HepG2 (cell line): Measurements from ENCODE around the gene ARCN1. TPM values are rescaled to one million over a fixed set of nuclear protein-coding genes. Genes with fewer than 3 reads are reported as not detected.

Source experiments
- CREBL2 ChIP-seq: sonication (generic); formaldehyde crosslinking; IDR thresholded peaks from 2 replicates; pipeline ENCODE4 v1.8.1; 2023; ENCODE audit warnings: missing genetic modification reagents, mild to moderate bottlenecking, borderline replicate concordance
- EP300 ChIP-seq, 3 experiments: sonication (generic) in 1 of 3; formaldehyde crosslinking in 1 of 3; IDR thresholded peaks; 2 replicates each; pipeline versions ENCODE4 v1.5.1 to v1.6.1; 2011 to 2020; ENCODE audit warnings: low read depth in 2 of 3, low read length in 2 of 3, borderline replicate concordance in 1 of 3, improper control_type of control experiment in 1 of 3, mild to moderate bottlenecking in 1 of 3, missing genetic modification reagents in 1 of 3, moderate library complexity in 1 of 3
- GFI1 ChIP-seq: sonication (generic); formaldehyde crosslinking; IDR thresholded peaks from 2 replicates; pipeline ENCODE4 v1.5.0; 2020; ENCODE audit warnings: missing genetic modification reagents, mild to moderate bottlenecking, borderline replicate concordance
- GLMP ChIP-seq: sonication (generic); formaldehyde crosslinking; IDR thresholded peaks from 2 replicates; pipeline ENCODE4 v1.9.0; 2021; ENCODE audit warnings: missing genetic modification reagents, mild to moderate bottlenecking, borderline replicate concordance
- HNF1B ChIP-seq: sonication (generic); formaldehyde crosslinking; IDR thresholded peaks from 2 replicates; pipeline ENCODE4 v1.5.1; 2020; ENCODE audit warnings: mild to moderate bottlenecking, moderate library complexity, missing genetic modification reagents
- HNRNPL ChIP-seq: fragments of 200-400 bp; formaldehyde crosslinking; IDR thresholded peaks from 2 replicates; pipeline ENCODE4 v1.6.1; 2017; ENCODE audit warnings: mild to moderate bottlenecking, low read depth, low read length
- NR2C2 ChIP-seq: sonication (generic); formaldehyde crosslinking; IDR thresholded peaks from 2 replicates; pipeline ENCODE4 v1.4.0; 2020; ENCODE audit warnings: missing genetic modification reagents, mild to moderate bottlenecking, moderate library complexity, borderline replicate concordance
- NR2F1 ChIP-seq, 2 experiments: fragments of 450-650 bp in 1 of 2; formaldehyde crosslinking in 1 of 2; IDR thresholded peaks; 2 replicates each; pipeline versions ENCODE4 v1.5.0 to v1.6.1; 2016 to 2020; ENCODE audit warnings: mild to moderate bottlenecking in 1 of 2, missing compliant biosample characterization in 1 of 2, missing genetic modification reagents in 1 of 2, moderate library complexity in 1 of 2
- RXRA ChIP-seq: sonication (generic); formaldehyde crosslinking; IDR thresholded peaks from 2 replicates; pipeline ENCODE4 v1.5.1; 2020; ENCODE audit warnings: missing genetic modification reagents
- SP2 ChIP-seq: sonication (generic); formaldehyde crosslinking; IDR thresholded peaks from 2 replicates; pipeline ENCODE4 v1.5.1; 2020; ENCODE audit warnings: mild to moderate bottlenecking, missing genetic modification reagents
- TARDBP ChIP-seq: sonication (generic); formaldehyde crosslinking; IDR thresholded peaks from 2 replicates; pipeline ENCODE4 v1.8.0; 2022; ENCODE audit warnings: mild to moderate bottlenecking, missing genetic modification reagents
- TEAD3 ChIP-seq: optimal IDR thresholded peaks from 2 replicates; pipeline ENCODE3; 2016; ENCODE audit warnings: borderline replicate concordance
- ZIK1 ChIP-seq: sonication (generic); formaldehyde crosslinking; IDR thresholded peaks from 2 replicates; pipeline ENCODE4 v1.5.0; 2020; ENCODE audit warnings: mild to moderate bottlenecking, low read depth, missing genetic modification reagents, borderline replicate concordance
- ZNF230 ChIP-seq: sonication (generic); formaldehyde crosslinking; IDR thresholded peaks from 2 replicates; pipeline ENCODE4 v1.4.0; 2020; ENCODE audit warnings: mild to moderate bottlenecking, missing genetic modification reagents
- ZNF253 ChIP-seq: sonication (generic); formaldehyde crosslinking; IDR thresholded peaks from 2 replicates; pipeline ENCODE4 v1.8.0; 2022; ENCODE audit warnings: mild to moderate bottlenecking, missing genetic modification reagents, borderline replicate concordance
- ZNF501 ChIP-seq: sonication (generic); formaldehyde crosslinking; IDR thresholded peaks from 2 replicates; pipeline ENCODE4 v1.5.1; 2020; ENCODE audit warnings: mild to moderate bottlenecking, moderate library complexity, missing genetic modification reagents
- ZNF782 ChIP-seq: sonication (generic); formaldehyde crosslinking; IDR thresholded peaks from 2 replicates; pipeline ENCODE4 v1.4.0; 2020; ENCODE audit warnings: missing genetic modification reagents, mild to moderate bottlenecking, borderline replicate concordance
- polyA plus RNA-seq, 8 experiments: library from polyadenylated mRNA; depleted of rRNA in 3 of 8; stranded (reverse) in 7 of 8; unstranded in 1 of 8; fragments of >200 nt; fragmentation: Illumina TruSeq in 4 of 8; extraction: Trizol in 4 of 8; gene quantifications; 2 replicates each; pipeline versions ENCODE4 v1.2.1 to v1.2.3, GENCODE V29; 2011 to 2016; ENCODE audit warnings: low read depth in 4 of 8, missing spikeins in 1 of 8, mixed read lengths in 1 of 8; ENCODE audit not compliant: insufficient read depth in 1 of 8
- total RNA-seq, 5 experiments: library from RNA; depleted of rRNA; stranded (reverse); fragments of >200 nt; fragmentation: Illumina TruSeq; extraction: Trizol; gene quantifications; 2 replicates each; pipeline ENCODE4 v1.2.3, GENCODE V29; 2016; ENCODE audit warnings: low read depth in 1 of 5
- TF ChIP-seq, protein P1 (sequence below): sonication (generic); formaldehyde crosslinking; IDR thresholded peaks from 2 replicates; pipeline ENCODE4 v1.4.0; 2020; ENCODE audit warnings: mild to moderate bottlenecking, low read depth, missing genetic modification reagents
- TF ChIP-seq, protein P2 (sequence below): sonication (generic); formaldehyde crosslinking; IDR thresholded peaks from 2 replicates; pipeline ENCODE4 v1.5.1; 2020; ENCODE audit warnings: mild to moderate bottlenecking, missing genetic modification reagents, moderate library complexity

The ARCN1 gene
- total and polyA plus RNA-seq, 2 of the 13 experiments (the other 11 are each of a cell fraction or from before 2014, with no cell fraction given): 148 to 200 TPM

GRCh38 chr11:118620529-118621070 is 48.4 kb downstream of the ARCN1 start (continued):
- TF ChIP-seq, protein P1, sequence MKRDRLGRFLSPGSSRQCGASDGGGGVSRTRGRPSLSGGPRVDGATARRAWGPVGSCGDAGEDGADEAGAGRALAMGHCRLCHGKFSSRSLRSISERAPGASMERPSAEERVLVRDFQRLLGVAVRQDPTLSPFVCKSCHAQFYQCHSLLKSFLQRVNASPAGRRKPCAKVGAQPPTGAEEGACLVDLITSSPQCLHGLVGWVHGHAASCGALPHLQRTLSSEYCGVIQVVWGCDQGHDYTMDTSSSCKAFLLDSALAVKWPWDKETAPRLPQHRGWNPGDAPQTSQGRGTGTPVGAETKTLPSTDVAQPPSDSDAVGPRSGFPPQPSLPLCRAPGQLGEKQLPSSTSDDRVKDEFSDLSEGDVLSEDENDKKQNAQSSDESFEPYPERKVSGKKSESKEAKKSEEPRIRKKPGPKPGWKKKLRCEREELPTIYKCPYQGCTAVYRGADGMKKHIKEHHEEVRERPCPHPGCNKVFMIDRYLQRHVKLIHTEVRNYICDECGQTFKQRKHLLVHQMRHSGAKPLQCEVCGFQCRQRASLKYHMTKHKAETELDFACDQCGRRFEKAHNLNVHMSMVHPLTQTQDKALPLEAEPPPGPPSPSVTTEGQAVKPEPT: 0 out of 2 replicates have a peak, but pooled peaks have one; percentile 26
- TF ChIP-seq SP2 (CRISPR knock-in tag) (peak; percentile 23; the same call in 1 of the 2 replicates), ZNF230 (CRISPR knock-in tag) (peak; percentile 8; the same call in 1 of the 2 replicates), TEAD3 (CRISPR knock-in tag) (peak; percentile 44), RXRA (CRISPR knock-in tag) (peak; percentile 73), HNRNPL (0 out of 2 replicates have a peak, but pooled peaks have one; percentile 66), GLMP (no peak), ZIK1 (CRISPR knock-in tag) (0 out of 2 replicates have a peak, but pooled peaks have one; percentile 5), NR2C2 (CRISPR knock-in tag) (peak; percentile 79), ZNF501 (peak; percentile 2; the same call in 1 of the 2 replicates), ZNF782 (CRISPR knock-in tag) (0 out of 2 replicates have a peak, but pooled peaks have one; percentile 21), CREBL2 (CRISPR knock-in tag) (no peak), HNF1B (CRISPR knock-in tag) (no peak), EP300 (IDR thresholded peaks at IDR 0.05; ENCODE audit: low read depth in 2 of 2, low read length in 2 of 2) (peak in 1 of 2 experiments; percentile 33; a peak in 1 of 4 replicates), EP300 (CRISPR knock-in tag; IDR thresholded peaks at IDR 0.05; ENCODE audit: borderline replicate concordance) (no peak), GFI1 (CRISPR knock-in tag) (peak; percentile 76), NR2F1 (CRISPR knock-in tag; IDR thresholded peaks at IDR 0.05) (peak in 1 of 2 experiments; percentile 49; a peak in 1 of 4 replicates), ZNF253 (CRISPR knock-in tag) (no peak; the same call in 1 of the 2 replicates), TARDBP (peak; percentile 44; the same call in 1 of the 2 replicates)
- TF ChIP-seq, protein P2, sequence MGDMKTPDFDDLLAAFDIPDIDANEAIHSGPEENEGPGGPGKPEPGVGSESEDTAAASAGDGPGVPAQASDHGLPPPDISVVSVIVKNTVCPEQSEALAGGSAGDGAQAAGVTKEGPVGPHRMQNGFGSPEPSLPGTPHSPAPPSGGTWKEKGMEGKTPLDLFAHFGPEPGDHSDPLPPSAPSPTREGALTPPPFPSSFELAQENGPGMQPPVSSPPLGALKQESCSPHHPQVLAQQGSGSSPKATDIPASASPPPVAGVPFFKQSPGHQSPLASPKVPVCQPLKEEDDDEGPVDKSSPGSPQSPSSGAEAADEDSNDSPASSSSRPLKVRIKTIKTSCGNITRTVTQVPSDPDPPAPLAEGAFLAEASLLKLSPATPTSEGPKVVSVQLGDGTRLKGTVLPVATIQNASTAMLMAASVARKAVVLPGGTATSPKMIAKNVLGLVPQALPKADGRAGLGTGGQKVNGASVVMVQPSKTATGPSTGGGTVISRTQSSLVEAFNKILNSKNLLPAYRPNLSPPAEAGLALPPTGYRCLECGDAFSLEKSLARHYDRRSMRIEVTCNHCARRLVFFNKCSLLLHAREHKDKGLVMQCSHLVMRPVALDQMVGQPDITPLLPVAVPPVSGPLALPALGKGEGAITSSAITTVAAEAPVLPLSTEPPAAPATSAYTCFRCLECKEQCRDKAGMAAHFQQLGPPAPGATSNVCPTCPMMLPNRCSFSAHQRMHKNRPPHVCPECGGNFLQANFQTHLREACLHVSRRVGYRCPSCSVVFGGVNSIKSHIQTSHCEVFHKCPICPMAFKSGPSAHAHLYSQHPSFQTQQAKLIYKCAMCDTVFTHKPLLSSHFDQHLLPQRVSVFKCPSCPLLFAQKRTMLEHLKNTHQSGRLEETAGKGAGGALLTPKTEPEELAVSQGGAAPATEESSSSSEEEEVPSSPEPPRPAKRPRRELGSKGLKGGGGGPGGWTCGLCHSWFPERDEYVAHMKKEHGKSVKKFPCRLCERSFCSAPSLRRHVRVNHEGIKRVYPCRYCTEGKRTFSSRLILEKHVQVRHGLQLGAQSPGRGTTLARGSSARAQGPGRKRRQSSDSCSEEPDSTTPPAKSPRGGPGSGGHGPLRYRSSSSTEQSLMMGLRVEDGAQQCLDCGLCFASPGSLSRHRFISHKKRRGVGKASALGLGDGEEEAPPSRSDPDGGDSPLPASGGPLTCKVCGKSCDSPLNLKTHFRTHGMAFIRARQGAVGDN: peak; percentile 80
